ENCODE data around the gene MTRR.

MTRR gene

GRCh38 chr5:7844901-7845300 is 24.0 kb upstream of the MTRR start:
- no peaks in the 10 kb centered on the region for H3K9me3 ChIP-seq (ENCODE audit: control insufficient read depth, low read length)
- peaks cover 5% of the 10 kb centered on the region for H3K27me3 ChIP-seq (replicated peaks; ENCODE audit: control insufficient read depth, insufficient read depth, low read length, poor library complexity, severe bottlenecking)
- no peak overlapping the region for H3K27ac ChIP-seq (ENCODE audit: insufficient read depth, low read length, poor library complexity, severe bottlenecking)
- no peaks in the 10 kb centered on the region for H3K36me3 ChIP-seq (ENCODE audit: control insufficient read depth, insufficient read depth, low read length)
- H3K4me1 ChIP-seq (ENCODE audit: control insufficient read depth, insufficient read depth, low read length, poor library complexity, severe bottlenecking) = peaks cover 6% of the 10 kb centered on the region
- H3K4me3 ChIP-seq (ENCODE audit: insufficient read depth, low read depth, low read length, poor library complexity, severe bottlenecking) = no peak overlapping the region
- DNase-seq = no peak

GRCh38 chr5:7845557-7845956 is 23.4 kb upstream of the MTRR start:
- Histone ChIP-seq H3K36me3 (ENCODE audit: control insufficient read depth, insufficient read depth, low read length) (no peaks in the 10 kb centered on the region), H3K4me1 (ENCODE audit: control insufficient read depth, insufficient read depth, low read length, poor library complexity, severe bottlenecking) (peaks cover 9% of the 10 kb centered on the region), H3K4me3 (ENCODE audit: insufficient read depth, low read depth, low read length, poor library complexity, severe bottlenecking) (no peak overlapping the region), H3K27me3 (replicated peaks; ENCODE audit: control insufficient read depth, insufficient read depth, low read length, poor library complexity, severe bottlenecking) (peaks cover 5% of the 10 kb centered on the region), H3K27ac (ENCODE audit: insufficient read depth, low read length, poor library complexity, severe bottlenecking) (no peak overlapping the region), H3K9me3 (ENCODE audit: control insufficient read depth, low read length) (no peaks in the 10 kb centered on the region)
- DNase-seq = no peak

- Histone ChIP-seq H3K4me1 (ENCODE audit: control insufficient read depth, insufficient read depth, low read length, poor library complexity, severe bottlenecking) (peaks cover 9% of the 10 kb centered on the region), H3K4me3 (ENCODE audit: insufficient read depth, low read depth, low read length, poor library complexity, severe bottlenecking) (no peak overlapping the region), H3K27me3 (replicated peaks; ENCODE audit: control insufficient read depth, insufficient read depth, low read length, poor library complexity, severe bottlenecking) (peaks cover 5% of the 10 kb centered on the region), H3K27ac (ENCODE audit: insufficient read depth, low read length, poor library complexity, severe bottlenecking) (no peak overlapping the region), H3K36me3 (ENCODE audit: control insufficient read depth, insufficient read depth, low read length) (no peaks in the 10 kb centered on the region), H3K9me3 (ENCODE audit: control insufficient read depth, low read length) (no peaks in the 10 kb centered on the region)
- no peak for DNase-seq
Measured at GRCh38 chr5:7846327-7846726, 22.6 kb upstream of the MTRR start.

- Histone ChIP-seq H3K4me1 (ENCODE audit: control insufficient read depth, insufficient read depth, low read length, poor library complexity, severe bottlenecking) (peaks cover 11% of the 10 kb centered on the region), H3K27me3 (replicated peaks; ENCODE audit: control insufficient read depth, insufficient read depth, low read length, poor library complexity, severe bottlenecking) (peaks cover 5% of the 10 kb centered on the region), H3K27ac (ENCODE audit: insufficient read depth, low read length, poor library complexity, severe bottlenecking) (no peak overlapping the region), H3K4me3 (ENCODE audit: insufficient read depth, low read depth, low read length, poor library complexity, severe bottlenecking) (no peak overlapping the region), H3K36me3 (ENCODE audit: control insufficient read depth, insufficient read depth, low read length) (no peaks in the 10 kb centered on the region), H3K9me3 (ENCODE audit: control insufficient read depth, low read length) (no peaks in the 10 kb centered on the region)
- DNase-seq = no peak
Measured at GRCh38 chr5:7848296-7848695, 20.7 kb upstream of the MTRR start.

GRCh38 chr5:7849681-7850394 is 19.1 kb upstream of the MTRR start:
- Histone ChIP-seq H3K4me1 (ENCODE audit: control insufficient read depth, insufficient read depth, low read length, poor library complexity, severe bottlenecking) (peaks cover 11% of the 10 kb centered on the region), H3K27ac (ENCODE audit: insufficient read depth, low read length, poor library complexity, severe bottlenecking) (no peak overlapping the region), H3K36me3 (ENCODE audit: control insufficient read depth, insufficient read depth, low read length) (no peaks in the 10 kb centered on the region), H3K27me3 (replicated peaks; ENCODE audit: control insufficient read depth, insufficient read depth, low read length, poor library complexity, severe bottlenecking) (peaks cover 5% of the 10 kb centered on the region), H3K4me3 (ENCODE audit: insufficient read depth, low read depth, low read length, poor library complexity, severe bottlenecking) (peak overlapping the region; percentile 59), H3K9me3 (ENCODE audit: control insufficient read depth, low read length) (no peaks in the 10 kb centered on the region)
- no peak for DNase-seq

- no peaks in the 10 kb centered on the region for H3K9me3 ChIP-seq (ENCODE audit: control insufficient read depth, low read length)
- peaks cover 11% of the 10 kb centered on the region for H3K4me1 ChIP-seq (ENCODE audit: control insufficient read depth, insufficient read depth, low read length, poor library complexity, severe bottlenecking)
- peak within 1 kb of the TSS; percentile 59 for H3K4me3 ChIP-seq (ENCODE audit: insufficient read depth, low read depth, low read length, poor library complexity, severe bottlenecking)
- DNase-seq = peak; percentile 19 to 34 (median 22)
- no peak within 1 kb of the TSS for H3K27ac ChIP-seq (ENCODE audit: insufficient read depth, low read length, poor library complexity, severe bottlenecking)
- peaks cover 5% of the 10 kb centered on the region for H3K27me3 ChIP-seq (replicated peaks; ENCODE audit: control insufficient read depth, insufficient read depth, low read length, poor library complexity, severe bottlenecking)
- H3K36me3 ChIP-seq (ENCODE audit: control insufficient read depth, insufficient read depth, low read length) = no peaks in the 10 kb centered on the region
Measured at GRCh38 chr5:7850395-7851239, 18.3 kb upstream of the MTRR start, which contains the start of gene CFAP90. CFAP90 (minus strand) TSS chr5:7851133; CDS start chr5:7851021, 112 bp downstream.

GRCh38 chr5:7851240-7851592 is 17.7 kb upstream of the MTRR start:
- no peak for DNase-seq
- Histone ChIP-seq H3K9me3 (ENCODE audit: control insufficient read depth, low read length) (no peaks in the 10 kb centered on the region), H3K4me3 (ENCODE audit: insufficient read depth, low read depth, low read length, poor library complexity, severe bottlenecking) (peak overlapping the region; percentile 37), H3K4me1 (ENCODE audit: control insufficient read depth, insufficient read depth, low read length, poor library complexity, severe bottlenecking) (peaks cover 11% of the 10 kb centered on the region), H3K27ac (ENCODE audit: insufficient read depth, low read length, poor library complexity, severe bottlenecking) (no peak overlapping the region), H3K27me3 (replicated peaks; ENCODE audit: control insufficient read depth, insufficient read depth, low read length, poor library complexity, severe bottlenecking) (peaks cover 5% of the 10 kb centered on the region), H3K36me3 (ENCODE audit: control insufficient read depth, insufficient read depth, low read length) (no peaks in the 10 kb centered on the region)

GRCh38 chr5:7851617-7852289 is 17.2 kb upstream of the MTRR start:
- Histone ChIP-seq H3K9me3 (ENCODE audit: control insufficient read depth, low read length) (no peaks in the 10 kb centered on the region), H3K4me3 (ENCODE audit: insufficient read depth, low read depth, low read length, poor library complexity, severe bottlenecking) (no peak overlapping the region), H3K27ac (ENCODE audit: insufficient read depth, low read length, poor library complexity, severe bottlenecking) (no peak overlapping the region), H3K36me3 (ENCODE audit: control insufficient read depth, insufficient read depth, low read length) (no peaks in the 10 kb centered on the region), H3K27me3 (replicated peaks; ENCODE audit: control insufficient read depth, insufficient read depth, low read length, poor library complexity, severe bottlenecking) (peaks cover 5% of the 10 kb centered on the region), H3K4me1 (ENCODE audit: control insufficient read depth, insufficient read depth, low read length, poor library complexity, severe bottlenecking) (peaks cover 11% of the 10 kb centered on the region)
- DNase-seq = no peak

GRCh38 chr5:7852542-7852941 is 16.4 kb upstream of the MTRR start:
- no peak for DNase-seq

GRCh38 chr5:7852988-7853387 is 16.0 kb upstream of the MTRR start:
- no peak for DNase-seq
- Histone ChIP-seq H3K36me3 (ENCODE audit: control insufficient read depth, insufficient read depth, low read length) (no peaks in the 10 kb centered on the region), H3K27ac (ENCODE audit: insufficient read depth, low read length, poor library complexity, severe bottlenecking) (no peak overlapping the region), H3K27me3 (replicated peaks; ENCODE audit: control insufficient read depth, insufficient read depth, low read length, poor library complexity, severe bottlenecking) (peaks cover 5% of the 10 kb centered on the region), H3K4me3 (ENCODE audit: insufficient read depth, low read depth, low read length, poor library complexity, severe bottlenecking) (no peak overlapping the region), H3K9me3 (ENCODE audit: control insufficient read depth, low read length) (no peaks in the 10 kb centered on the region), H3K4me1 (ENCODE audit: control insufficient read depth, insufficient read depth, low read length, poor library complexity, severe bottlenecking) (peaks cover 13% of the 10 kb centered on the region)

More at GRCh38 chr5:7852542-7852941, 16.4 kb upstream of the MTRR start:
- Histone ChIP-seq H3K9me3 (ENCODE audit: control insufficient read depth, low read length) (no peaks in the 10 kb centered on the region), H3K36me3 (ENCODE audit: control insufficient read depth, insufficient read depth, low read length) (no peaks in the 10 kb centered on the region), H3K27ac (ENCODE audit: insufficient read depth, low read length, poor library complexity, severe bottlenecking) (no peak overlapping the region), H3K27me3 (replicated peaks; ENCODE audit: control insufficient read depth, insufficient read depth, low read length, poor library complexity, severe bottlenecking) (peaks cover 5% of the 10 kb centered on the region), H3K4me3 (ENCODE audit: insufficient read depth, low read depth, low read length, poor library complexity, severe bottlenecking) (no peak overlapping the region), H3K4me1 (ENCODE audit: control insufficient read depth, insufficient read depth, low read length, poor library complexity, severe bottlenecking) (peaks cover 11% of the 10 kb centered on the region)
